SJSA1 (cell line): ENCODE results near the gene KIRREL3. TPM values are rescaled to one million over a fixed set of nuclear protein-coding genes. Genes with fewer than 3 reads are reported as not detected.

Experiments
- DNase-seq, 2 experiments: peaks; one replicate each; pipeline ENCODE4 v3.0.0-alpha.2; 2015 to 2020; ENCODE audit warnings: low spot score in 2 of 2, low read depth in 1 of 2
- H3K27ac ChIP-seq: fragments of 250-450 bp; sonication (Bioruptor Pico); 2 replicates; pipeline ENCODE4 v1.5.1; 2020; ENCODE audit warnings: mild to moderate bottlenecking, moderate library complexity
- H3K27me3 ChIP-seq: fragments of 250-450 bp; sonication (Bioruptor Pico); replicated peaks from 2 replicates; pipeline ENCODE4 v1.5.1; 2020; ENCODE audit warnings: mild to moderate bottlenecking, moderate library complexity
- H3K36me3 ChIP-seq: fragments of 250-450 bp; sonication (Bioruptor Pico); 2 replicates; pipeline ENCODE4 v1.5.1; 2020; ENCODE audit warnings: mild to moderate bottlenecking
- H3K4me1 ChIP-seq: fragments of 250-450 bp; sonication (Bioruptor Pico); replicated peaks from 2 replicates; pipeline ENCODE4 v1.6.1; 2021; ENCODE audit warnings: mild to moderate bottlenecking
- H3K4me3 ChIP-seq: fragments of 250-450 bp; sonication (Bioruptor Pico); 2 replicates; pipeline ENCODE4 v1.5.1; 2020; ENCODE audit warnings: mild to moderate bottlenecking
- H3K9me3 ChIP-seq: fragments of 250-450 bp; sonication (Bioruptor Pico); replicated peaks from 2 replicates; pipeline ENCODE4 v1.5.1; 2020; ENCODE audit warnings: mild to moderate bottlenecking
- total RNA-seq: library from RNA; depleted of rRNA; stranded (reverse); fragments of >200 nt; shearing (Covaris generic); gene quantifications from 2 replicates; pipeline ENCODE4 v1.2.3, GENCODE V29; 2014

The KIRREL3 gene
- total RNA-seq, 1 experiment from 2014 or later: 5.3 TPM

DNA sequence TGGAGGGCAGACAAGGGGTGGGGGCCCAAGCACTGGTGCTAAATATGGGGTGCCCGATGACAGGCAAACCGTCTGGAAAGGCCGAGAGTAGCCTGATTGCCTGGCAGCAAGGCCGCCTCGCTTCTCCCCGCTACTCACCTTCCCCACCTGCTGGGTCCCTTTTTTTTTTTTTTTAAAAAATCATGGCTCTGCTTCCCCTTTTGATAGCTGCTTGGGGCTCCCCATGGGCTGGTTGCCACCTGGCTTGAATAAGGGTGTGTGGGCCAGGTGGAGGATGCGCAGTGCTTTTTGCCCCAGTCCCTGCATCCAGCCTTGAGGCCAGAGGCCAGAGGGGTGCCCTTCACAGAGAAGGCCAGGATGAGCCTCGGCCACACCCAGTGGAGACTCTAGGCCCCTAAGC is 533.1 kb downstream of the KIRREL3 start:
- Histone ChIP-seq H3K9me3 (no peaks in the 10 kb centered on the region), H3K4me1 (no peaks in the 10 kb centered on the region), H3K36me3 (no peaks in the 10 kb centered on the region), H3K4me3 (no peak overlapping the region), H3K27me3 (no peaks in the 10 kb centered on the region), H3K27ac (no peak overlapping the region)
- no peak for DNase-seq

DNA sequence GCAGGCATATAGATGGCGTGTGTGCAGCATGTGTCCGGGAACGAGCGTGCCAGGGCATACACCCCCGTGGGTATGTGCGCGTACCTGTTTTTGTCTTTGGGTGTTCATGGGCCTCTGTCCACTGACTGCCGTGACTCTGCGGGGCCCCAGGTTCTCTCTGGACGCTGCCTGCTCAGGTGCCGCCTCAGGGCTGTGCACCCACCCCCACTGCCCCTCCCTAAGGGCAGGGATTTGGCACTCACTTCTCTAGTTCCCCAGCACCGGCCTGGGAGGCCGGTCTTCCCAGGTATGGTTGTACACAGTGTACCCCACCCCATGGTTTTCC is 533.6 kb downstream of the KIRREL3 start:
- no peaks in the 10 kb centered on the region for H3K36me3 ChIP-seq
- H3K27me3 ChIP-seq: no peaks in the 10 kb centered on the region
- no peaks in the 10 kb centered on the region for H3K4me1 ChIP-seq
- no peak for DNase-seq
- H3K4me3 ChIP-seq: no peak overlapping the region
- H3K27ac ChIP-seq: no peak overlapping the region
- H3K9me3 ChIP-seq: no peaks in the 10 kb centered on the region

DNA sequence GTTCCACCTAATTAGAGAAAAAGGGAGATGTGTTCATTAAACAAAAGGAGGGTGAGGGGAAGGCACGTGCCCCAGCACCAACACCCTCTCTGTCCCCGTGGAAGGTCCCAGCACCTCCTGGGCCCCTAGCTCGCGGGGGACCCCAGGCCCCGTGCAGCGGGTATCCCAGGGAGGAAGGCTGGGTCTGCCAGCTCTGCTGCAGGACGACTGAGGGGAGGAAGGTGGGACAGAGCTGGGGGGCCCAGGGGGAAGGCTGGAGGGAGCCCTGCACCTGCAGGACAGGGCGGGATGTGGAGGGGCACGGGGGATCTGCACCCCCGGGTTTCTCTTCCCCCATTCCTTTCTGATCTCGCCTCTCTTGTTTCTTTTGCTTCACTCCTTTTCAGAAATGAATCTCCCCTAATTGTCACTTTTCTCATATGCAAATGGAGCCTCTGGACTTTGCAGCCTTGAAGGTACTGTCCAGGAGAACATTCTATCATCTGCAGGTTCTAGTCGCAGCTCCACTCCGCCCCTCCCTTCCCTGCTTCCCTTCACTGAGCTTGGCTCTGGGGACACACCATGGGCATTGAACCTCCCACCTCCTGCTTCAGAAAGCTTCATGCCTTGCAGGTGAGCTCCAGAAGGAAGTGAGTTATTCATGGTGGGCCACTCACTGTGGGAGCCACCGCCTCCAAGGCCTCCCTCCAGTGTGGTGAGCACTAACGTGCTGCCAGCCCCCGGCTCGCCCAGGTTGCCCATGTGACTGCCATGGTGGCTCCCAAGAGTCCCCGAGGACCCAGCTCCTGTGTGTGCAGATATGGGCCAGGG is 534.1 kb downstream of the KIRREL3 start:
- DNase-seq: no peak
- Histone ChIP-seq H3K4me1 (no peaks in the 10 kb centered on the region), H3K27ac (no peak overlapping the region), H3K36me3 (no peaks in the 10 kb centered on the region), H3K4me3 (no peak overlapping the region), H3K27me3 (no peaks in the 10 kb centered on the region), H3K9me3 (no peaks in the 10 kb centered on the region)

DNA sequence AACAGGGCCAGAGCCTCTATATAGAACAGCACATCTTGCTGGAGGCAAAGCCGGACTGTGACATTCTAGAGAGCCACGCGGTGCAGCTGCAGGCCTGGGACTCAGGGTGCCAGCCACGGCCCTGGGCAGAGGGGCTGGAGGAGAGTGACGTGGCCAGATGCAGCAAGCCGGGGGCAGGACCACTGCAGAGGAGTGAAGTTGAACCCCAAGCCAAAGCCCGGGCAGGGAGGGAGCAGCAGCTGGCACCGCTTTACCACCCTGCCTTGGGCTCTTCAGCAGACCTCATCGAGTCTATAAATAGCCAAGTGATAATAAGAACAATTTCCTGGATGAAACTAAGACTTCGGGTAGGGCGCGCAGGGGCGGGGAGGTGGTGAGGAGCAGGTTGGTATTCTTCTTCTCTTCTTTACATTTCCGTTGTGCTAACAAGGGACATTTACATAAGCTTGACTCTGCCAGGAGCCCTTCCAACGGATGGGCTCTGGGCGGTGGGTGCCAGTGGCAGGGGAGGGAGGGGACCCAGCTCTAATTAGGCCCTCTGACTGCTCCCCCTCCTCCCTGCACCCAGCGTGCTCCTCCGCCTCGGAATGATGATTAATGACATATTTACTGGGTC is 534.9 kb downstream of the KIRREL3 start:
- no peak overlapping the region for H3K4me3 ChIP-seq
- no peaks in the 10 kb centered on the region for H3K4me1 ChIP-seq
- H3K36me3 ChIP-seq: no peaks in the 10 kb centered on the region
- H3K9me3 ChIP-seq: no peaks in the 10 kb centered on the region
- no peak for DNase-seq
- H3K27ac ChIP-seq: no peak overlapping the region
- H3K27me3 ChIP-seq: no peaks in the 10 kb centered on the region

DNA sequence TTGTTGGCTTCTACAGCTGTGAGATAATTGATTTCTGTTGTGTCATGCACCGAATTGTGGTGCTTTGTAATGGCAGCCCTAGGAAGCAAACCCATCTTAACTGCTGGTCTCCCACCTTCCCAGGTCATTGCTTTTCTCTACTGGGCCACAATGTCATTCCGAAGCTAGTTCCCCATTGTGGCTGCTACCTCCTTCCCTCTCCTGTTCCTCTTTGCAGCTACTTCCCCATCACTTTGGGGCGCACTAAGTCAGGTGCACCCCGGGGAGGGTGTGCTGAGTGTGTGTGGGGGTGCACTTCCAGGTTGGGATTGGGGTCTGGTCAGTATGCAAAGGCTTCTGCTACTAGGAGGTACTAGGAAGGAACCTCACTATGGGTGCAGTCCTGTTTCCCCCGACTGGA is 535.8 kb downstream of the KIRREL3 start:
- no peak overlapping the region for H3K4me3 ChIP-seq
- H3K27ac ChIP-seq: no peak overlapping the region
- H3K27me3 ChIP-seq: no peaks in the 10 kb centered on the region
- H3K36me3 ChIP-seq: no peaks in the 10 kb centered on the region
- DNase-seq: no peak
- no peaks in the 10 kb centered on the region for H3K9me3 ChIP-seq
- no peaks in the 10 kb centered on the region for H3K4me1 ChIP-seq

DNA sequence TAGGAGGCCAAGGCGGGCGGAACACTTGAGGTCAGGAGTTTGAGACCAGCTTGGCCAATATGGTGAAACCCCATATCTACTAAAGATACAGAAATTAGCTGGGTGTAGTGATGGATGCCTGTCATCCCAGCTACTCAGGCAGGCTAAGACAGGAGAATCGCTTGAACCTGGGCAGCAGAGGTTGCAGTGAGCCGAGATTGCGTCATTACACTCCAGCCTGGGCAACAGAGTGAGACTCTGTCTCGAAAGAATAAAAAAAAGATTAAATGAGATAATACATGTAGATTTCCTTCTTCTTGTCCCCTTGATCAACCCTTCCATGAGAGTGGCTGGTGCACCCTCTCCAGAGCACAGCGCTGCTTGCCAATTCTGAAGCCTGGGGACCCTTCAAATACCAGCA is 538.1 kb downstream of the KIRREL3 start:
- Histone ChIP-seq H3K27me3 (no peaks in the 10 kb centered on the region), H3K27ac (no peak overlapping the region)
- no peak for DNase-seq

DNA sequence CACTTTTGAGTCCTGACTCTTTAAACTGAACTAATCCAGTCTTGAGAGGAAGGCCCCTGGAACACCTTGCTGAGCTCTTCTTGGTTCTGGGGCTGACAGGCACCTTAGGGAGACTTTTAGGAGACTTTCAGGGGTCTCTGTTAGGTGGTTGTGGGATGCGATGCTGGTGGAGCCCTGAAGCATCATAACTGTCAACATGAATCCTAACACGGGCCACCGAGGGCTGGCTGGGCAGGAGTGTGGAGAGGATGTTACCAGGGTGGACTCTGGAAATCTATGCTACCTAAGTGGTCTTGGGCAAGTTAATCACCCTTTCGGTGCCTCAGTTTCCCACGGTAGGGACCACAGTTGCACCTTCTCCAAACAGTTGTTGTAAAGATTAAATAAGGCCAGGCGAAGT is 538.6 kb downstream of the KIRREL3 start:
- Histone ChIP-seq H3K4me3 (no peak overlapping the region), H3K9me3 (no peaks in the 10 kb centered on the region), H3K27ac (no peak overlapping the region), H3K4me1 (no peaks in the 10 kb centered on the region), H3K27me3 (no peaks in the 10 kb centered on the region), H3K36me3 (no peaks in the 10 kb centered on the region)
- no peak for DNase-seq

More for the DNA sequence above, 538.1 kb downstream of the KIRREL3 start:
- Histone ChIP-seq H3K9me3 (no peaks in the 10 kb centered on the region), H3K4me1 (no peaks in the 10 kb centered on the region), H3K36me3 (no peaks in the 10 kb centered on the region), H3K4me3 (no peak overlapping the region)

DNA sequence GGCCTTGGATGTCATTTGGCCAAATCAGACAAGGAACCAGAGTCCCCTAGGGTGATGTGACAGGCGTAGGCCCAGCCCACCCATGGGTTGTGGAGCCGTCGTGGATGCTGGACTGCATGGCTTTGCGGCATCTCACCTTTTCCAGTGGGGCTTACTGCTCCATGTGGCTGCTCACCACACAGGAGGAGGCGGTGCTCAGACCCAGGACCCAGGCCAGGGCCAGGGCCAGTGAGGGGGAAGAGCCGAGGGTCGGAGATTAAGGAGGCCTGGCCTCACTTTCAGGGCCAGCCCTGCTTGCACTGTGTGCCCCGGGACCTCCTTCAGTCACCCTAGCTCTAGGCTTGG is 539.5 kb downstream of the KIRREL3 start:
- Histone ChIP-seq H3K4me1 (no peaks in the 10 kb centered on the region), H3K27me3 (no peaks in the 10 kb centered on the region), H3K27ac (no peak overlapping the region), H3K9me3 (no peaks in the 10 kb centered on the region), H3K36me3 (no peaks in the 10 kb centered on the region), H3K4me3 (no peak overlapping the region)
- no peak for DNase-seq

DNA sequence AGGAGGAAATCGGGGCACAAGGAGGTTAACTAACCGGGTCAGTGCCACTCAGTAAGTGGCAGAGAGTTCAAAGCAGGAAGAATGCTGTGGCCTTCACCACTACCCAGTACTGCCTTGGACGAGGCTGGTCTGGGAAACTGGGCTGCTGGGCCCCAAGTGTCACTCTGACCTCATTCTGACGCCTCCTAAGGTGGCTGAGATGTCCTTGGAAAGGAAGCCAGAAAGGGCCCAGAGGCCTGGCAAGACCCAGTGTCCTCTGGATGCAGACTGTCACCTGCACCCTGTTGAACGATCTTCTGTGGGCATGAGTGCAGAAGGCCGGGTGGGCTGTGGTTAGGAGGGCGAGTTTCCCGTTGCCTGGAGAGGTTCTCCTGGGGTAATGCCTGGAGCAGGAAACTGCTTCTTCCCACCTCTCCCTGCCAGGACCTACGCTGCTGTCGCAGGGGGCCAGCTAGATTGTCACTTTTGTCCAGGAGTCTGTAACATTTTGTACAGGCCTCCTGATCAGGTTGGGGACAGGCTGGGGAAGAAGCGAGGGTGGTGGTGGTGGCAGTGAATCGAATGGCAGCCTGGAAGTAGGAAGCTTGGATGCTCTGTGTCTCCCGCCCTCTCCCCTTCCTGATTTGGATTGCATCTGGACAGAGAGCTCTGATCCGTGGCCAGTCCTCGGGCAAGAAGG is 540.0 kb downstream of the KIRREL3 start:
- DNase-seq: no peak
- H3K36me3 ChIP-seq: no peaks in the 10 kb centered on the region
- H3K9me3 ChIP-seq: no peaks in the 10 kb centered on the region
- H3K4me1 ChIP-seq: no peaks in the 10 kb centered on the region
- H3K4me3 ChIP-seq: no peak overlapping the region
- H3K27me3 ChIP-seq: no peaks in the 10 kb centered on the region
- H3K27ac ChIP-seq: no peak overlapping the region

DNA sequence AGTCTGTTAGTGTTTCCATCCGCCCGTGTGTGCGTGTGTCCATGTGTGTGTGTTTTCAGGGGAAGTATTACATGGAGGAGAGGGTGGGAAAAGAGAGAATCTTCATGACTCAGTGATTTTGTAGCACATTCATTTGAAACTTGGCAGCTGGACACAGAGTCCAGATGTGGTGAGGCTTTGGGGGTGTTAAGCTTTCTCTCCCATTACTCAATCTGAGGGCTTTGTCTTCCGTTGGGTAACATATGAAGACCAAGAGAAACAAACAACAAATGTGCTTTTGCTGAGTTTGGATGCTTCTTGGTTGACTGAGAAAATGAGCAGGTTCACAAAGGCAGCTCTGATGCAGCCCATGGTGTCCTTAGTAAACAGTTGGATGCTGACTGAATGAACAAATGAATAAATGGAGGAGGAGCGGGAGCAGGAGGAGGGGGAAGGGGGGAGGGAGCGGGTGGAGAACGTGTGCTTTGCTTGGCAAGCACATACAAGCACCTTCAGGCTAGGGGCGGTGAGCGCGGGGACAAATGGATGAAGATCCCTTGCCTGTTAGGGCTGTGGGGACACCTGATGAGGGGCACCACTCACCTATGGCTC is 540.8 kb downstream of the KIRREL3 start:
- no peak for DNase-seq

DNA sequence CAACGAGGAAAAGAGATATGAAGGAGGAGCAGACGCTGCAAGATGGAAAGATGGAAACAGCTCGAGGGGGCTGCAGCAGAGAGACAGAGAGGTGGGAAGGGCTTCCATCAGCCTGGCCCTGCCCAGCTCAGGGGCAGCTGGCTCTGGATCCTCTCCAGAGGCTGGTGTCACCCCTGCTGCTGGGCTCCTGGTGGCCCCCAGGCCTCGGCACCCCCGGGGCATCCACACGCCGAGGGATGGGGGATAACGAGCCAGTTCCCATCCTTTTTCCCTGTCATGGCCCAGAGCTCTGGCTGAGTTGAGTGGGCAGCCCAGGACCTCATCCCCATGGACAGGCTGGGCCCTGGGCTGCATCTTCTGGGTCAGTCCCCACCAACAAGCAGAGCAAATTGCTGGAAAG is 542.8 kb downstream of the KIRREL3 start:
- DNase-seq: no peak
- Histone ChIP-seq H3K36me3 (no peaks in the 10 kb centered on the region), H3K4me3 (no peak overlapping the region), H3K27ac (no peak overlapping the region), H3K4me1 (no peaks in the 10 kb centered on the region), H3K9me3 (no peaks in the 10 kb centered on the region), H3K27me3 (no peaks in the 10 kb centered on the region)

More for the DNA sequence above, 540.8 kb downstream of the KIRREL3 start:
- Histone ChIP-seq H3K27me3 (no peaks in the 10 kb centered on the region), H3K4me1 (no peaks in the 10 kb centered on the region), H3K4me3 (no peak overlapping the region), H3K27ac (no peak overlapping the region), H3K9me3 (no peaks in the 10 kb centered on the region), H3K36me3 (no peaks in the 10 kb centered on the region)

DNA sequence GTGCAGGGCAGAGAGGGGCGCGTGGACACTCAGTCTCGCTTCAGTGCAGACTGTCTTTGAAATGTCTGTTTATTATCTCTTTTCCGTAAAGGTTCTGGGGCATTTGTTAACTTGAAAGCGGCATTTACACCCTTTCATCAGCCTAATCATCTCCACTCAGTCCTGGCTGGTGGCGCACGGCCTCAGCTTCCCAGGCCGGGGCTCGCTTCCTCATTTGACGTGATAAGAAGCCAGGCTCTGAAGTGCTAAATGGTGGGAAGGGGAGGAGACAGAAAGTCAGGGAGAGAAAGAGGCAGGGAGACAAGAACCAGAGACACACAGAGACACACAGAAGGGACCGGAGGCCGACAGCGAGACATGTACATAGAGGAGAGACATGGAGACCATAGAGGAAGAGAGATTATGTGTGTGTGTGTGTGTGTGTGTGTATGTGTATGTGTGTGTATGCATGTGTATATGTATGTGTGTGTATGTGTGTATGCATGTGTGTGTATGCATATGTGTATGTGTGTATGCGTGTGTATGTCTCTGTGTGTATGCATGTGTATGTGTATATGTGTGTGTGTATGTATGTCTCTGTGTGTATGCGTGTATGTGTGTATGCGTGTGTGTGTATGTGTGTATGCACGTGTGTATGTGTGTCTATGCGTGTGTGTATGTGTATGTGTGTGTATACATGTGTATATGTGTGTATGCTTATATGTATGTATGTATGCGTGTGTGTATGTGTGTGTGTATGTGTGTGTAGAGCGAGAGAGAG is 543.6 kb downstream of the KIRREL3 start:
- H3K27ac ChIP-seq: no peak overlapping the region
- H3K4me1 ChIP-seq: no peaks in the 10 kb centered on the region
- H3K9me3 ChIP-seq: no peaks in the 10 kb centered on the region
- no peak overlapping the region for H3K4me3 ChIP-seq
- no peak for DNase-seq
- no peaks in the 10 kb centered on the region for H3K27me3 ChIP-seq
- H3K36me3 ChIP-seq: no peaks in the 10 kb centered on the region

DNA sequence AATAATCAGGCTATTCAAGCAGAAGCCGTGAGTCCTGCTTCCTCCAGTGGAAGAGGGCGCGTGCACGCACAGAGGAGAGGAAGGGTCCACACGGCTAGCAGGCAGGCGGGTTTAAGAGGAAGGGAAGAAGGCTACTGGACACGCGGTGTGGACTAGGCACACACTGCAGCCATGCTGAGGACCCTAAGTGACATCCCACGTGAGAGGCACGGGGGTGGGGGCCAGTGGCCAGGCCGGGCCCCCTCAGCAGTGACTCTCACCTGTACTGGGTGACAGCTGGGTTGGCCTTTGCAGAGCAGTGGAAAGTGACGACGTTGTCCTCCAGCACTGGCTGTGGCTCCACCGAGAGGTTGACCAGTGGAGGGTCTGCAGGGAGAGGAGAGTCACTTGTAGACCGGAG is 544.5 kb downstream of the KIRREL3 start:
- Histone ChIP-seq H3K9me3 (no peaks in the 10 kb centered on the region), H3K27me3 (no peaks in the 10 kb centered on the region), H3K4me1 (no peaks in the 10 kb centered on the region), H3K4me3 (no peak overlapping the region), H3K36me3 (no peaks in the 10 kb centered on the region), H3K27ac (no peak overlapping the region)
- DNase-seq: no peak
